Liver (tissue), 3 donors: ENCODE data around the gene PIP4K2C.

Experiments used
- ATF3 ChIP-seq: IDR thresholded peaks from 2 replicates; pipeline ENCODE4 v1.6.1; 2016; ENCODE audit warnings: antibody characterized with exemption
- CTCF ChIP-seq: fragments of 150-350 bp; IDR thresholded peaks from 2 replicates; pipeline ENCODE4 v1.5.1; 2017; ENCODE audit warnings: improper control_type of control experiment, low read depth, low read length; ENCODE audit not compliant: missing input control
- EGR1 ChIP-seq, 2 donors: IDR thresholded peaks; 2 replicates each; pipeline ENCODE4 v1.6.1; 2016 to 2018; ENCODE audit warnings: antibody characterized with exemption in 2 of 2, low read depth in 2 of 2
- FOXA1 ChIP-seq: IDR thresholded peaks from 2 replicates; pipeline ENCODE4 v1.6.1; 2016; ENCODE audit warnings: antibody characterized with exemption
- GABPA ChIP-seq, 2 donors: IDR thresholded peaks in 1 of 2; conservative IDR thresholded peaks in 1 of 2; 2 replicates each; pipeline ENCODE4 v1.6.1; 2016; ENCODE audit warnings: antibody characterized with exemption in 2 of 2, mild to moderate bottlenecking in 1 of 2, moderate library complexity in 1 of 2
- HNF4G ChIP-seq: IDR thresholded peaks from 2 replicates; pipeline ENCODE4 v1.6.1; 2016; ENCODE audit warnings: antibody characterized with exemption
- JUND ChIP-seq, 2 donors: IDR thresholded peaks; 2 replicates each; pipeline ENCODE4 v1.6.1; 2016; ENCODE audit warnings: antibody characterized with exemption in 2 of 2
- MAX ChIP-seq: IDR thresholded peaks from 2 replicates; pipeline ENCODE4 v1.6.1; 2016; ENCODE audit warnings: antibody characterized with exemption
- RAD21 ChIP-seq, 2 donors: IDR thresholded peaks; 2 replicates each; pipeline ENCODE4 v1.6.1; 2016; ENCODE audit warnings: antibody characterized with exemption in 2 of 2, mild to moderate bottlenecking in 2 of 2
- REST ChIP-seq: IDR thresholded peaks from 2 replicates; pipeline ENCODE4 v1.6.1; 2016; ENCODE audit warnings: antibody characterized with exemption, mild to moderate bottlenecking
- RXRA ChIP-seq, 2 donors: IDR thresholded peaks; 2 replicates each; pipeline ENCODE4 v1.6.1; 2017 to 2018; ENCODE audit warnings: antibody characterized with exemption in 2 of 2, mild to moderate bottlenecking in 1 of 2
- SP1 ChIP-seq: IDR thresholded peaks from 2 replicates; pipeline ENCODE4 v1.6.1; 2018; ENCODE audit warnings: antibody characterized with exemption, mild to moderate bottlenecking
- TAF1 ChIP-seq: conservative IDR thresholded peaks from 2 replicates; pipeline ENCODE4 v1.6.1; 2016; ENCODE audit warnings: antibody characterized with exemption, mild to moderate bottlenecking
- YY1 ChIP-seq: IDR thresholded peaks from 2 replicates; pipeline ENCODE4 v1.6.1; 2016; ENCODE audit warnings: antibody characterized with exemption, mild to moderate bottlenecking
- donor health status: healthy.
- donor health status: healthy.

- TF ChIP-seq SP1 (no peak), CTCF (no peak), REST (no peak), ATF3 (no peak), YY1 (no peak), MAX (no peak), TAF1 (no peak), RXRA (IDR thresholded peaks at IDR 0.05) (no peak), EGR1 (IDR thresholded peaks at IDR 0.05; ENCODE audit: low read depth in 2 of 2) (no peak), JUND (IDR thresholded peaks at IDR 0.05) (no peak), RAD21 (IDR thresholded peaks at IDR 0.05) (no peak), FOXA1 (no peak), HNF4G (no peak), GABPA (IDR thresholded peaks at IDR 0.05 in 1 of 2, conservative IDR thresholded peaks at IDR 0.05 in 1 of 2) (no peak)
Measured at GRCh38 chr12:57551637-57552305, 39.2 kb upstream of the PIP4K2C start.
